Activated B cell treated with CpG ODN at 0.5 μM for 24 hours (primary cell): ENCODE measurements around the gene CDK4. TPM values are rescaled to one million over a fixed set of nuclear protein-coding genes. Genes with fewer than 3 reads are reported as not detected.
A peak's percentile ranks its signal among the peaks of the same experiment; 100 is the strongest.

ENCODE experiments used
- ATAC-seq: fragments of 200-7000 bp; cut with Tn5 transposase; one replicate; pipeline ENCODE4 v1.10.0; 2021; ENCODE audit warnings: low read depth, mild to moderate bottlenecking, moderate library complexity
- CTCF ChIA-PET: fragments of 350-600 bp; sonication (Branson Sonifier 250); formaldehyde crosslinking; loops from one replicate; lab custom pipeline; 2021; ENCODE audit warnings: antibody characterized with exemption; lab: Charles Lee
- POLR2A ChIA-PET: fragments of 350-600 bp; sonication (Branson Sonifier 250); formaldehyde crosslinking; loops from one replicate; lab custom pipeline; 2021; ENCODE audit warnings: antibody characterized with exemption; lab: Charles Lee
- DNase-seq: peaks from one replicate; pipeline ENCODE4 v3.0.0; 2022
- H3K27ac Mint-ChIP-seq: one replicate; pipeline ENCODE4 v1.8.0; 2020; ENCODE audit warnings: mixed read lengths
- H3K27me3 Mint-ChIP-seq: one replicate; pipeline ENCODE4 v1.8.0; 2021; ENCODE audit warnings: mixed read lengths
- H3K36me3 Mint-ChIP-seq: one replicate; pipeline ENCODE4 v1.8.0; 2021; ENCODE audit warnings: low read depth, mixed read lengths
- H3K4me1 Mint-ChIP-seq: one replicate; pipeline ENCODE4 v1.8.0; 2021; ENCODE audit warnings: mixed read lengths
- H3K4me3 Mint-ChIP-seq: one replicate; pipeline ENCODE4 v1.8.0; 2020; ENCODE audit warnings: mild to moderate bottlenecking, mixed read lengths
- H3K9me3 Mint-ChIP-seq: one replicate; pipeline ENCODE4 v1.8.0; 2020; ENCODE audit warnings: mixed read lengths
- CTCF ChIP-seq: fragments of 200-600 bp; IDR thresholded peaks from one replicate; pipeline ENCODE4 v1.8.0; 2022; ENCODE audit warnings: antibody characterized with exemption, mild to moderate bottlenecking
- intact Hi-C: fragments of 100-400 bp; cut with micrococcal nuclease; formaldehyde crosslinking; loops from one replicate; pipeline ENCODE4 v1.15.1; 2024
- total RNA-seq: library from RNA; stranded (reverse); gene quantifications from 2 replicates; pipeline ENCODE4 v1.2.3, GENCODE V29; 2022

CDK4 gene
- total RNA-seq, 1 donor from 2014 or later: 95.7 TPM

GRCh38 chr12:57772429-57773322, 20.6 kb upstream of the CDK4 start, which contains the start of gene EEF1AKMT3:
TSS of gene EEF1AKMT3 (plus strand) at chr12:57772614. CDS start at chr12:57772725, 111 bp downstream.
- DNase-seq: no peak
- intact Hi-C loops: loop anchor here (1.0 kb wide), 4 partner anchors 10 to 28 kb away; partner anchors contain the start of genes CDK4 and TSFM
- Mint-ChIP-seq H3K4me1 (peaks cover 18% of the 10 kb centered on the region), H3K27me3 (no peaks in the 10 kb centered on the region), H3K9me3 (no peaks in the 10 kb centered on the region), H3K27ac (peak within 1 kb of the TSS; percentile 98), H3K36me3 (peaks cover 31% of the 10 kb centered on the region), H3K4me3 (peak within 1 kb of the TSS; percentile 98)
- peak; percentile 21 for ATAC-seq
- POLR2A ChIA-PET: interaction anchor here (0.5 to 1.3 kb wide), 13 partner anchors 9 to 317 kb away, joined by 3 to 11 read pairs (median 4); partner anchors contain the start of genes CDK4, CTDSP2, INHBE and TSFM
- CTCF ChIA-PET: interaction anchor here (0.7 kb wide), 1 partner anchor 132 kb away, joined by 4 read pairs; no protein-coding TSS in a partner anchor
- no peak for TF ChIP-seq CTCF

DNA sequence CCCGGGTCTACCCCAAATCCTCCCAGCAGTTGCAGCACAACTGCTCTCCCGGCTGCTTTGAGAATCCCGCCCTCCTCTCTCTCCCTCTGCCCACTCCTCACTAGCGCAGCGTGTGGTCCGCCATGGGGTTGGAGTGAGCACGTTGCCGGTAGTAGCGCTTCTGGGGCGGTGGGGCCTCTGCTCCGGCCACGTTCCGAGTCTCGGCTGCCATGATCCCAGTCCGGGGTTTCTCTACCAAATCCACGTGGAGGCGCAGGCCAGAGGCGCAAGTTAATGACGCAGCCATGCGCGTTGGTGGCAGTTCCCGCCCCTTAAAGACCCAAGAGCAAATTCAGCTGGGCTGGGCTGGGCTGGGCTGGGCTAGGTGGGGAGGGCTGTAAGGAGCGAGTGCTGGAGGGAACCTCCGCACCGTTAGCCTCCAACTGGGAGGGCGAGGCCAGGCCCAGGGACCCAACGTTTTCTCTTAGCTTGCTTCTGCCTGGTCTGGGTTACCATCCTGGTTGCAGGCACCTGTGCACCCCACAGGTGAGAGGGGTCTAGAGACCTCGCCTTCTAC, 19.8 kb upstream of the CDK4 start, which contains the start of gene METTL1:
TSS of gene METTL1 (minus strand) at position 233 of the 556 bp plus-strand sequence. CDS start at position 211, 22 bp downstream.
- ChIA-PET POLR2A (interaction anchor here (0.5 to 1.3 kb wide), 12 partner anchors 9 to 317 kb away, joined by 3 to 11 read pairs (median 4); partner anchors contain the start of genes CDK4, CTDSP2, INHBE and TSFM), CTCF (interaction anchor here (0.7 kb wide), 1 partner anchor 133 kb away, joined by 4 read pairs; no protein-coding TSS in a partner anchor)
- no peak for TF ChIP-seq CTCF
- Mint-ChIP-seq H3K4me3 (peak within 1 kb of the TSS; percentile 98), H3K27me3 (peaks cover under 1% of the 10 kb centered on the region), H3K36me3 (peaks cover 31% of the 10 kb centered on the region), H3K4me1 (peaks cover 19% of the 10 kb centered on the region), H3K9me3 (no peaks in the 10 kb centered on the region), H3K27ac (peak within 1 kb of the TSS; percentile 98)
- DNase-seq (peak; percentile 81), ATAC-seq (peak; percentile 91)
- intact Hi-C loops: loop anchor here (1.0 kb wide), 4 partner anchors 10 to 28 kb away; partner anchors contain the start of genes CDK4 and TSFM

DNA sequence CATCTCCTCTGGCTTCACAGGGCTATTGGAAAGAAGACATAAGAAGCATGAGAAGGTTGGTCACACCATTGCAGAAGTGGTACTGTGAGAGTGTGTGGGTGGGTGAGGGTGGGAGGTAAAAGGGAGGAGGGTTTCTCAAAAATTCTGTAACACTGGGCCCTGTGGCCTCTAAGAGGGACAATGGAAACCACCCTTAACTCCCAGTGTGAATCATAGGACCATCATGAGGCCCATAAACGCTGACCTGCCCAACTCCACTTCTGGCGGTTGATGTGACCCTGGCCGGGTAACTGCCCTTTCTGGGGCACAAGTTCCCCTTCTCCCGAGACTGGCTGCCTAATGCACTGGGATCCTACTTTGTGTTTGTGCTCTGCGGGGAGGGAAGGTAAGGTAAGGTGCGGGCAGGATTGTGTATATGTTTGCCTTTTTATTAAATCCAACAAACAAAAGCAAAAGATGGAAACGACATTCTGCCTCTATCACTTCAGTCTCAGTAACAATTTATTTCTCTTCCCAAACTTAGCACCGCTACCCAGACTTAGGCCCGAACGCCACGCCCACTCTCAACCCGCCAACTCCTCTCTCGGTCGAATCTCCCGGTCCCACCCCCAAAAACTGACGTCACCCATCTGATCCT, 19.2 kb upstream of the CDK4 start:
- no peak for DNase-seq

DNA sequence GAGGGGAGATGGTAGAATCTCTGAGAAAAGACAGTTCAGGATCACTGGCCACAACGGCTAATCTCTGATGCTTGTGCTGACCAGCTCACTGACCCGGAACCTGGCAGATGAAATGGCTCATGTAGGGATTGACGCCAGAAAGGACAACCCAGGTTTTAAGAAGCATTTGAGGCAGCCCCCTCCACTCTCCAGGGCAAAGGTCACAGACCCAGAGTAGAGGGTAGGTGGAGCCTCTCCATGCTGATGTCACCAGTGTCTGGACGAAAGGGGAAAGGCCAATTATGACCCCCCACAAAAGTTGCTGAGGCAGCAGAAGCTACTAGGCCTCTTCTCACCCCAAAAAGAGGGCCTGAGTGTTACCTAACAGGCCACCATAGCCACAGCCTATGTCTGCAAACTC, 18.6 kb upstream of the CDK4 start:
- POLR2A ChIA-PET: interaction anchor here (1.2 to 6.7 kb wide), 2 partner anchors 12 to 14 kb away, joined by 3 to 34 read pairs; partner anchors contain the start of genes MARCHF9 and TSFM
- H3K36me3 Mint-ChIP-seq: peaks cover 31% of the 10 kb centered on the region
- no peak for ATAC-seq
- TF ChIP-seq CTCF: no peak
- H3K27me3 Mint-ChIP-seq: peaks cover 9% of the 10 kb centered on the region
- no peaks in the 10 kb centered on the region for H3K9me3 Mint-ChIP-seq
- H3K27ac Mint-ChIP-seq: no peak overlapping the region
- peak overlapping the region; percentile 44 for H3K4me3 Mint-ChIP-seq
- intact Hi-C loops: no loop called here
- CTCF ChIA-PET: no interaction called here
- DNase-seq: no peak
- peaks cover 29% of the 10 kb centered on the region for H3K4me1 Mint-ChIP-seq

More for the DNA sequence above, 19.2 kb upstream of the CDK4 start:
- H3K27ac Mint-ChIP-seq: peak overlapping the region; percentile 98
- ATAC-seq: peak; percentile 75
- no peak for TF ChIP-seq CTCF
- H3K9me3 Mint-ChIP-seq: no peaks in the 10 kb centered on the region
- intact Hi-C loops: no loop called here
- H3K4me3 Mint-ChIP-seq: peak overlapping the region; percentile 98
- ChIA-PET POLR2A (interaction anchor here (0.9 to 1.3 kb wide), 4 partner anchors 10 to 73 kb away, joined by 4 to 11 read pairs (median 7); partner anchors contain the start of gene TSFM), CTCF (no interaction called here)
- peaks cover 6% of the 10 kb centered on the region for H3K27me3 Mint-ChIP-seq
- peaks cover 25% of the 10 kb centered on the region for H3K4me1 Mint-ChIP-seq
- peaks cover 31% of the 10 kb centered on the region for H3K36me3 Mint-ChIP-seq
